ENCODE measurements around the gene LYPD8. TPM values are rescaled to one million over a fixed set of nuclear protein-coding genes. Genes with fewer than 3 reads are reported as not detected.

The LYPD8 gene
- total RNA-seq (2021; fragmentation: NEBNext Ultra II Directional; extraction: Animal tissue kit (Norgen Biotek cat#: 25700)) (not detected in 2 replicates), polyA plus RNA-seq (2011; rRNA removed) (not detected in 2 replicates), polyA minus RNA-seq (2011; rRNA and poly(A)+ RNA removed) (not detected in 2 replicates)
- polyA plus RNA-seq (2011; cell fraction: cytosol; rRNA removed) = not detected
- not detected for polyA plus RNA-seq (2011; cell fraction: nucleus; rRNA removed)
- not detected in 4 replicates for polyA plus RNA-seq (2012, experiment 1 of 2)
- polyA plus RNA-seq (2012, experiment 2 of 2) = not detected
- not detected for polyA plus RNA-seq (2013, experiment 1 of 2)
- not detected for polyA plus RNA-seq (2013, experiment 2 of 2)
- polyA minus RNA-seq (2011; cell fraction: cytosol; rRNA and poly(A)+ RNA removed) = not detected
- polyA minus RNA-seq (2011; cell fraction: nucleus; rRNA and poly(A)+ RNA removed) = not detected
- long read RNA-seq, experiment 1 = 0 reads
- long read RNA-seq, experiment 2 = 0 reads

DNA sequence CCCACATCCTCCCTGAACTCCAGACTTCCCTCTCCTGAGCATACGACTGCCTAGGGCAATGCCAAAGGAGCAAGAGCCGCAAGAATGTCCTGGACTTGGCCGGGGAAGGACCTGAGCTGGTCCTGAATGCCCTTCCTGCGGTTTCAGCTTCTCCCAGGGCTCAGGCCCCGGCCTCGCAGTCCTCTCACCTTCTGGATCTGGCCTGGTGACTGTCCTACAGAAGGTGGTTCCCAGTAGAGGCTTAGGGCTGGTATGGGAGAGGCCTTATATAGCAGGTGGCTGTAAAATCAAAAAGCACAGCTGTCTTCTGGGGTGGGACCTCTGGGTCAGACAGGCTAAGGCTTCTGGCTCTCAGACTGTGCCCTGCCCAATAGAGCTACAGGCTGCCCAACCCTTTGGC, at the start of gene LYPD8:
LYPD8 (minus strand) TSS at position 243 of the 400 bp plus-strand sequence. CDS start 4,678 bp downstream, outside the sequence.
- TF ChIP-seq CHD2 (IDR thresholded peaks at IDR 0.05; ENCODE audit: low read length) (no peak), RBBP5 (IDR thresholded peaks at IDR 0.05; ENCODE audit: borderline replicate concordance, low read depth, low read length) (no peak), SRF (IDR thresholded peaks at IDR 0.05; ENCODE audit: low read depth, low read length) (no peak), POLR2AphosphoS5 (IDR thresholded peaks at IDR 0.05; ENCODE audit: low read depth, low read length) (no peak), TEAD4 (IDR thresholded peaks at IDR 0.05; ENCODE audit: low read depth, low read length) (no peak), NANOG (IDR thresholded peaks at IDR 0.05; ENCODE audit: insufficient read depth, low read depth, low read length, poor library complexity, severe bottlenecking) (no peak)
- Histone ChIP-seq H3K27me3 (replicated peaks in 1 of 4; ENCODE audit: control insufficient read depth in 3 of 4, extremely low read depth in 1 of 4, insufficient read depth in 3 of 4, low read length in 3 of 4) (no peaks in the 10 kb centered on the region; a peak in 1 of 7 replicates), H3K79me2 (ENCODE audit: control insufficient read depth in 1 of 2, insufficient read depth in 2 of 2, low read length in 2 of 2) (no peaks in the 10 kb centered on the region), H2BK15ac (ENCODE audit: low read length) (no peak within 1 kb of the TSS), H4K5ac (ENCODE audit: insufficient read length, low read depth, low read length) (no peak within 1 kb of the TSS), H2AFZ (ENCODE audit: low read length) (no peak within 1 kb of the TSS), H3K9ac (replicated peaks in 1 of 4; ENCODE audit: extremely low read depth in 1 of 4, low read depth in 3 of 4, low read length in 3 of 4) (no peak within 1 kb of the TSS), H2BK12ac (ENCODE audit: low read depth, low read length) (no peak within 1 kb of the TSS), H3K36me3 (ENCODE audit: control insufficient read depth in 2 of 4, insufficient read depth in 4 of 4, low read length in 3 of 4) (no peaks in the 10 kb centered on the region; a peak in 1 of 8 replicates), H3K14ac (ENCODE audit: insufficient read length) (no peak within 1 kb of the TSS), H4K8ac (ENCODE audit: extremely low read depth, insufficient read depth, low read length) (no peak within 1 kb of the TSS), H3K79me1 (ENCODE audit: low read depth, low read length) (no peaks in the 10 kb centered on the region), H3K4me3 (ENCODE audit: extremely low read depth in 1 of 4, insufficient read depth in 2 of 4, low read depth in 3 of 4, low read length in 4 of 4) (no peak within 1 kb of the TSS), H3K4me2 (ENCODE audit: insufficient read depth in 1 of 2, low read depth in 2 of 2, low read length in 2 of 2) (no peak within 1 kb of the TSS), H3K23me2 (ENCODE audit: low read depth, low read length) (peaks cover 23% of the 10 kb centered on the region; the same call in 1 of the 2 replicates), H2BK20ac (ENCODE audit: low read length) (no peak within 1 kb of the TSS), H3K4me1 (replicated peaks in 1 of 4; ENCODE audit: control insufficient read depth in 3 of 4, insufficient read depth in 4 of 4, low read length in 3 of 4) (no peaks in the 10 kb centered on the region), H3K9me3 (ENCODE audit: insufficient read depth in 2 of 2, low read depth in 1 of 2, low read length in 1 of 2) (peaks cover 74 to 92% of the 10 kb centered on the region in 2 experiments), H3K27ac (ENCODE audit: low read depth, low read length) (no peak within 1 kb of the TSS), H2AK5ac (ENCODE audit: low read depth, low read length) (no peak within 1 kb of the TSS), H3K4ac (replicated peaks; ENCODE audit: insufficient read length, low read depth, low read length) (no peak within 1 kb of the TSS), H3K23ac (ENCODE audit: insufficient read length) (no peak within 1 kb of the TSS), H4K91ac (replicated peaks; ENCODE audit: insufficient read length, low read length) (no peak within 1 kb of the TSS), H2BK5ac (ENCODE audit: low read depth, low read length) (no peak within 1 kb of the TSS), H3K56ac (replicated peaks; ENCODE audit: insufficient read length, low read depth, low read length) (no peak within 1 kb of the TSS), H3K18ac (ENCODE audit: extremely low read depth, low read length) (no peak within 1 kb of the TSS), H4K20me1 (replicated peaks in 1 of 2; ENCODE audit: control insufficient read depth in 1 of 2, insufficient read depth in 2 of 2, low read length in 2 of 2) (peaks cover 0 to 16% of the 10 kb centered on the region in 2 experiments), H2BK120ac (replicated peaks; ENCODE audit: low read depth, low read length) (no peak within 1 kb of the TSS)
- CTCF ChIA-PET (ENCODE audit: partially characterized antibody) = interaction anchor here (0.5 kb wide), 1 partner anchor 818 kb away, joined by 3 read pairs; no protein-coding TSS in a partner anchor
- POLR2A ChIA-PET (ENCODE audit: partially characterized antibody) = no interaction called here
- WGBS, 2 experiments (ENCODE audit: extremely low coverage in 1 of 2, insufficient coverage in 1 of 2, insufficient read length in 1 of 2, insufficient replicate concordance in 2 of 2, low coverage in 1 of 2, low lambda C conversion rate in 2 of 2, missing lambda C conversion rate in 1 of 2) = 76% methylated on average over 6 of the region's 6 CpGs; no CpG with 5 or more reads in 1 of the 2 experiments
- DNase-seq (ENCODE audit: low read depth in 1 of 2, low spot score in 2 of 2) (no peak), FAIRE-seq (no peak)

Measured in H1 (cell line).